ENCODE data around the gene SERPINF2.
"Not testable (repeated sequence)": the region's sequence is repeated elsewhere in the genome, so short reads cannot be mapped to it uniquely, and the experiment has no call there.

Gene SERPINF2

DNA sequence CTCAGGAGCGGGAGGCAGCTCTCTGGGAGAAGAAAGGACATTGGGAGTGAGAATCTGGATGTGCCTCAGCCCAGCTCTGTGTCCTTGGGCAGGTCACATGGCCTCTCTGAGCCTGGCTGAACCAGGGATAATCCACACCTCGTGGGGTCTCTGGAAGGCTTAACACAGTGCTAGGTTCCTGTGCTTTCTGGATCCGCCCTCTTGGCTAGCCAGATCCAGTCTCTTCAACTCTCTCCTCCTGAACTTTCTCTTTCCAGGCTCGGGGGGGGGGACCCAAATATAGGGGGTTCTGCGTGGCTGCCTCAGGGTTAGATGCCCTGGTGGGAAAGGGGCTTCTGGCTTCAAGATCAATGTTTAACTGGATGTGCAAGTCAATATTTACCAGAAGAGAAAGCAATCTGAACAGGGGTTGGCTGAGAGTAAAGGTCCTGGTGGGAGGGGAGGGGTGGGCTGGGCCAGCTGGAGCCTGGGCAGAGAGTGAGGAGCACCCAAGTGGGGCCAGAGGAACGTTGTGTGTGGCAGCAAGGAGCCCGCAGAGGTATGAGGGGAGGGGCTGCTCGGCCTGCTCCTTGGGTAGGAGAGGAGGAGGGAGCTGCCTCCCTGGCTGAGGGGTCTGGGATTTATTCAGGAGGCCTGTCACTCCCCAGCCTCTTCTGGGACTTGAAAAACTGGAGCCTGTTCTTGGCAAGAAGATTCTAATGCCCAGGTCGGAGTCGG is at the start of gene SERPINF2:
SERPINF2 (plus strand) TSS at position 501 of the 717 bp plus-strand sequence. CDS start 2,125 bp downstream, outside the sequence.
- DNase-seq (ENCODE audit: low read depth in 2 of 2, low spot score in 1 of 2) = no peak

DNA sequence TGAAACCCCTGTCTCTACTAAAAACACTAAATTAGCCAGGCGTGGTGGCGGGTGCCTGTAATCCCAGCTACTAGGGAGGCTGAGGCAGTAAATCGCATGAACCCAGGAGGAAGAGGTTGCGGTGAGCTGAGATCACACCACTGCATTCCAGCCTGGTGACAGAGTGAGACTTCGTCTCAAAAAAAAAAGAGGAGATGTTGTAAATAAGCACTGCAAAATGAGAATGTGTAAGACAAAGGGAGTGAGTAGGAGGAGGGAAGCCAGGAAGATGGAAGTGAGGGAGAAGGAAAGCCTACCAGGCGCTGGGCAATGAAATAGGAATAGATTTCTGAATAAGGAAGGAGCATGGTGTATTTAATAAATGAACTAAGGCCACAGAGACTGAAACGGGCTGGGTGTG is 49.3 kb upstream of the SERPINF2 start:
- DNase-seq (ENCODE audit: low read depth in 2 of 2, low spot score in 1 of 2) = no peak

DNA sequence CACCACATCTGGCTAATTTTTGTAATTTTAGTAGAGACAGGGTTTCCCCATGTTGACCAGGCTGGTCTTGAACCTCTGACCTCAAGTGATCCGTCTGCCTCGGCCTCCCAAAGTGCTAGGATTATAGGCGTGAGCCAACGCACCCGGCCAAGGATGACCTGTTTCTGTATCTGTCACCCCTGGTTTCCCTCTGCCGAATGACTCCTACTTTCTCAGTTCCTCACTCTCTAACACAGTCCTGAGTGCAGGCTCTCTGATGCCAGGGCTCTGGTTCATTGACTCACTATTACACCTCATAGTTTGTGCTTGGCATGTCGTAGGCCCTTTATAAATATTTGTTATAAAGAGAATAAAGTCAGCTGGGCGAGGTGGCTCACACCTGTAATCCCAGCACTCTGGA is 47.3 kb upstream of the SERPINF2 start:
- no peak for DNase-seq (ENCODE audit: low read depth in 2 of 2, low spot score in 1 of 2)

DNA sequence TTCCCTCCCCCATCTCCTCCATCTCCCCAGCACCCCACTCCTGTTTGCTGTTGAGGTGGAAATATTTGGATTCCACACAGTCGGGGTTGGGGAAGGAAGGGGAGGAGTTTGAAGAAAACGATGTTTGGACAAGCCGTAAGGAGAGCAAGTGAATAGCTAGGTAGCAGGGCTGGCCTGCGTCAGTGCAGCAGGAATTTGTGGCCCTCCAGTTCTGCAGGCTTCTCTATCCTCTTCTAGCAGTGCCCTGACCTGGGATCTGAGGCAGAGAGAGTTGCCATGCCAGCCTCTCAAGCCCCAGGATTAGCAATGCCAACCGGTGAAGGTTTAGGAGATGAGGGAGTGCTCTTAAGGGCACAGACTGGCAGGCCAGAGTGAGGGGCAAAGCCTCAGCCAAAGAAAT is 45.0 kb upstream of the SERPINF2 start:
- DNase-seq (ENCODE audit: low read depth in 2 of 2, low spot score in 1 of 2) = no peak

DNA sequence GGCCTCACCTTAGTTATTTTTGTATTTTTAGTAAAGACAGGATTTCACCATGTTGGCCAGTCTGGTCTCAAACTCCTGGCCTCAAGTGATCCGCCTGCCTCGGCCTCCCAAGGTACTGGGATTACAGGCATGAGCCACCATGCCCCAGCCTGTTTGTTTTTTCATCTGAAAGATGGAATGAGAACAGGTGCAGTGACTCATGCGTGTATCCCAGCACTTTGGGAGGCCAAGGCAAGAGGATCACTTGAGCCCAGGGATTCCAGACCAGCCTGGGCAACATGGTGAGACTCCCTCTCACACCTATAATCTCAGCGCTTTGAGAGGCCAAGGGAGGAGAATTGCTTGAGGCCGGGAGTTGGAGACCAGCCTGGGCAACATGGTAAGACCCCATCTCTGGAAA is 42.8 kb upstream of the SERPINF2 start:
- not testable (repeated sequence) for DNase-seq (ENCODE audit: low read depth in 2 of 2, low spot score in 1 of 2)

DNA sequence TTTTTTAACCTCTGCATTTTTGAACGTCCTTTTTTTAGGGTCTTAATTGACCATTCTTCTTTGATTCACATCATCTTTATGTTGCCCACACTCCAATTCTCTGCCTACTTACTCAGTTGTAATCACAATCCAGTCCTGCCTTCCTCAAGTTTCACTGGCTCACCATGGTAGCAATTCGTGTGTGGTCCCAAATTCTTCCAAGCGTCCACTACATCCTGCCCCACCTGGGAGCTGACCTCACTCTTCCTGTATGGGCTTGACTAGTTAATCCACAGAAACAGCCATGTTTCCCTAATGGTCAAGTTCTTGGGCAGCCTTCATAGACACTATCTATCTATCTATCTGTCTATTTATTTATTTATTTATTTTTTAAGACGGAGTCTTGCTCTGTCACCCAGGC is 39.6 kb upstream of the SERPINF2 start:
- no peak for DNase-seq (ENCODE audit: low read depth in 2 of 2, low spot score in 1 of 2)

DNA sequence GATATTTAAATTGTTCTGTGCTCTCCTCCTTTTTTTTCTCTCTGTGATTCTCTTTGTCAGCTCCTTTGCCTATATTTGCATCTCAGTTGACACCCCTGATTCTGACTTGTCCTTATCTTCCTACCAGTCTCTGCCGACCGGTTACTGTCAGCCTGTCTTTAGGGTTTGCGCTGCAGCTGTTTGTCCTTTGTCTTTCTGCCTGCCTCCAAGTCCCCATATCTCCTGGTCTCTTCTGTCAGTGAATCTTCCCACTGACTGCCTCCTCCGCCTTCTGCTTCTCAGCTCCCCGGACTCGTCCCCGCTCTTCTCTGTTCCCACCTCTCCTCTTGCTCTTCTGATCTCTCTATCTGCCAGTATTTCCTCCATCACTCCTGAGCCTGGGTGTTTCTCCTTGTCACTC is 37.7 kb upstream of the SERPINF2 start:
- DNase-seq (ENCODE audit: low read depth in 2 of 2, low spot score in 1 of 2) = no peak

DNA sequence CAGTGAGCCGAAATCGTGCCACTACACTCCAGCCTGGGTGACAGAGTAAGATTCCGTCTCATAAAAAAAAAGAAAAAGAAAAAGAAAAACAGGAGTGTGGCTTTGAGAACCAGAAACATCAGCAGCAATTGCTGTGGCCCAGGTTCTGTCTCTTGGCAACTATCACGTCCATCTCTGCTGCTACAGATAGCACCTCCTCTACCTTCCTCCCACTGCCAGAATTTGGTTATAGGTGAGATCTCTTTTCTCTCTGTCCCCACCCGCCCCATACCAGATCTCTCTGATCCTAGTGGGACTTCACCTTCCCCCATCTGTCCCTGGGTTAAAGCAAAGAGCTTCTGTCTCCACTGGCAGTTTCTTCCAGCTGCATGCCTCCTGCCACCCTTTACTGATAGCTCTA is 35.6 kb upstream of the SERPINF2 start:
- DNase-seq (ENCODE audit: low read depth in 2 of 2, low spot score in 1 of 2) = no peak

DNA sequence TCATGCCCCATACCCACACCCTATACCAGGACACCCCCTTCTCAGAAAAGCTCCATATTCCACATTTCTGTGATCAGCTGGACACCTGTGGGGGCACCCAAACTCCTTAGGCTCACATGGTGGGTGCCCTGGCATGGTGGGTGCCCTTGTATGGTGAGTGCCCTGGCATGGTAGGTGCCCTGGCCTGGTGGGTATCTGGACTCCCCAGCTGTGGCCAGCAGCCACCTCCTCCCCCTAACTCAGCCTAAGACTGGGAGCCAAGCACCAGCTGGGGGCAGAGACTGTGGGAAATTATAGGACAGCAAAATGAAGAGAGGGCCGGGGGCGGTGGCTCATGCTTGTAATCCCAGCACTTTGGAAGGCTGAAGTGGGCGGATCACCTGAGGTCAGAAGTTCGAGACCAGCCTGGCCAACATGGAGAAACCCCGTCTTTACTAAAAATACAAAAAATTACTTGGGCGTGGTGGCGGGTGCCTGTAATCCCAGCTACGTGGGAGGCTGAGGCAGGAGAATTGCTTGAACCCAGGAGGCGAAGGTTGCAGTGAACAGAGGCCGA is 33.8 kb upstream of the SERPINF2 start:
- not testable (repeated sequence) for DNase-seq (ENCODE audit: low read depth in 2 of 2, low spot score in 1 of 2)

DNA sequence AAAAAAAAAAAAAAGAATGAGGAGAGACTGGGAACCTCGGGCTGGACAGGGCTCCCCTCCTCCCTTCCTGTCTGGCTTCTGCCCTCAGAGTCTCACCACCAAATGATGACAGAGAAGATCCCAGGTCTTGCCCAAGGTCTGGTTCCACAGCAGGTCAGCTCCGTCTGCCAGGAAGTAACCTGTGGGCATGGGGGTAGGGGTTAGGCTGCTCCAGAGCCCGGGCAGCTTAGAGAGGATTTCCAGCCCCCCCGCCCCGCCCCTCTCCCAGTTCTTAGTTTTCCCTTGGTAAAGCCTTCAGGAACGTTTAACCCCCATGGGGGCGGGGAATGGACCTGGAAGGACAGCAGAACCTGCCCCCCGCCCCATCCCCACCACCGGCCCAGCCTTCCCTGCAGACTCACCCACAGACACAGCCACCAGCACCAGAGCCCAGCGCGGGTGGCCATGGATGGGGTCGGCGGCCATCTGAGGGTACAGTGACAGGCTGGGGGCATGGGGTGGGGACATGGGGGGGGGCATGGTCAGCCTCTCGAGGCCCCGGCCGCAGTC is 33.2 kb upstream of the SERPINF2 start:
- DNase-seq (ENCODE audit: low read depth in 2 of 2, low spot score in 1 of 2) = no peak

DNA sequence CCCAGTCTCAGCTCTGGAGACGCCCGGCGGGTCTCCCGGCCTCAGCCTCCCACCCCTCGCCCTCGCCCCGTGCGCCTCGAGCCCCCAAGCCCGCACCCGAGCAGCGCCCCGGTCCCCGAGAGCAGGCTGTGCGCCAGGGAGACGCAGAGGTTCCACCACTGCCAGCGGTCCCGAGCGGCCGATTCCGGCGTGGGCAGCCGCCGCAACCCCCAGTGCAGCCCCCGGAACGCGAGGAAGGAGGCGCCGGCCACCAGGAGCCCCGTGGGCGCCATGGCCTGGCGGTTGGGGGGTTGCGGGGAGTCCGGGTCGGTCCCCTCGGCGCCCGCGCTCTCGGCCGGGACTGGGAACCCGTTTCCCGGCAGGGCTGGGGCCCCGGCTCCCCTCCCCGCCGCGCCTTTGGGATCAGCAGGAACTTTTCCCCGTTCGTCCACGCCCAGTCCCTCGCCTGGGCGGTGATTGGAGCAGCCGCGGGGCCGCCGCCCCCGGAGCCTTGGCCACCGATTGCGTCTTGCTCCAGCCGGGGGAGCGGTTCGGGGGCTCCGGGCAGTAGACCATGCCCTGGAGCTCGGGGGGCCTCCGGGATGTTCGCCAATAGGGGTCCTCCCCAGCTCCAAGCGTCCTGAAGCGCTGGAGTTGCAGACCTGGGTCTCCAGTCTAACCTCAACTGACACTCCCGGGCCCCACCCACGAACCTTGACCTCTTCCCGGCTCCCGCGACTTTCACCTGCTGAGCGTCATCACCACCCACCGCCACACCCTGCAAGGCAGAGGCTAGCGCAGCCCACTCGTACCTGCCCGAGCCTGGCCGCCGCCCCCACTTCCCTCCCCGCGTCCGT is 32.5 kb upstream of the SERPINF2 start, which contains the start of gene TLCD2:
TLCD2 (minus strand) TSS at position 407 of the 836 bp plus-strand sequence; CDS start at position 272, 135 bp downstream.
- no peak for DNase-seq (ENCODE audit: low read depth in 2 of 2, low spot score in 1 of 2)

DNA sequence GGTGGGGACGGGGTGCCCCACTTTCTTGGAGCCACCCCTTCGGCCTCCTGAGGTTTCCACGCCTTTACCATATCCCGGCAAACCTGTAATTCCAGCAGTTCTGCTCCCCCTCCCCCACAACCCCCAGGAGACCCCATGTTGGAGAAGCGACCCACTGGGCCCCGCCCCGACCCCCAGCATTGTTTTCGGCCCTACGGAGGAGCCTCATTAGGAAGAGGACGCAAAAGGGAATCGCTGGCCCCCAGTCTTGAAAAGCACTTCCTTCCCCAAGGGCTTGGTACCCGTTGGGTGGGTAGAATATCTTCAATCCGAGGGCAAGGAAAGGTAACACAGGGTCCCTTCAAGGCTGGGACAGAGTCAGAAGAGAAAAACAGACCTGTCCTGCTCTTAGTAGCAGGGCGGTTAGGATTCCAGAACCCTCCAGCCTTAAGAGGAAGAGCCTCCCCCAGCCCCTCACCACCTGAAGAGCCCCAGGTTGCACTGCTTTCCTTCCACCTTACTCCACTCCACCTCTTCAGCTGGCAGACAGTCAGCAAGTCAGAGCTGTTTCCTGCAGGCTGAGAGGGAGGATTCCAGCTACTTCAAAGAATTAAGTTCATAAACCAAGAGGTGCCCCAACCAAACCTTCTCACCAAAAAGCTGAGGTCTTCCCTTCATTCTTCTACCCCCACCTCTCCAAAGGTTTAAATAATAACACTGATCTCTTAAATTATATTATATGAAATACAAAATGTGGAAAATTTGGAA is 31.7 kb upstream of the SERPINF2 start:
- no peak for DNase-seq (ENCODE audit: low read depth in 2 of 2, low spot score in 1 of 2)

DNA sequence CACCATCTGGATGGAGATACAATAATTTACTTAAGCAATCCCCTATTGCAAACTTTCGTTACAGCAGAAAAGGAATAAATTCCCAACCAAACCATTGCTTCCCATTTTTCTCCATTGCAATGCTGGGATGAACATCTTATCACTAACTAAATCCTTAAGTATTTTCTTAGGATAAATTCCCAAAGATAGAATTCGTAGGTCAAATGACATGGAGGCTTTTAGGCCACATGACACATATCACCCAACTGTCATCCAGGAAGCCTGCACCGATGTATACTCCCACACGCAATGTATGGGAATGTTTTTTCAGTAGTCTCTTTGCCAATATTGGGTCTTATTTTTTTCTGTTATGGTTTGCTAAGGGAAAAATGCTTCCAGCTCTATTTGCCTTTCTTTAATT is 30.9 kb upstream of the SERPINF2 start:
- no peak for DNase-seq (ENCODE audit: low read depth in 2 of 2, low spot score in 1 of 2)

DNA sequence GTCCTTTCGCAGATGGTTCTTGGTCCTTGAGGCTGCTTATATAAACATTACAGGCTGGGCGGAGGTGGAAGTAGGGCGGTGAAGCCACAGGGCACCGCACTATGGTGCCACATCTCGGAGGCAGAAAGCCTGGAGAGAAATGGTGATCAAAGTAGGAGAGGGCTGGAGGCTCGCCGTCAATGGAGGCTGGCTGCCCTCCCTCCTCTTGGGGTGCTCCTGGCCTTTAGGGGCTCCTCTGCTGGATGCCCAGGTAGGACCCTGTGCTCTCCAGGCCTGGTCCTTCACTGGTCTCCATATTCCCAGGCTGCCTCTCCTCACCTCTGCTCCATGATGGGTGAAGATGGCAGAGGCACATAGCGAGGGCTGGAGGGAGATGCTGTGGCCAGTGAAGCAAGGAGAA is 30.4 kb upstream of the SERPINF2 start:
- no peak for DNase-seq (ENCODE audit: low read depth in 2 of 2, low spot score in 1 of 2)

DNA sequence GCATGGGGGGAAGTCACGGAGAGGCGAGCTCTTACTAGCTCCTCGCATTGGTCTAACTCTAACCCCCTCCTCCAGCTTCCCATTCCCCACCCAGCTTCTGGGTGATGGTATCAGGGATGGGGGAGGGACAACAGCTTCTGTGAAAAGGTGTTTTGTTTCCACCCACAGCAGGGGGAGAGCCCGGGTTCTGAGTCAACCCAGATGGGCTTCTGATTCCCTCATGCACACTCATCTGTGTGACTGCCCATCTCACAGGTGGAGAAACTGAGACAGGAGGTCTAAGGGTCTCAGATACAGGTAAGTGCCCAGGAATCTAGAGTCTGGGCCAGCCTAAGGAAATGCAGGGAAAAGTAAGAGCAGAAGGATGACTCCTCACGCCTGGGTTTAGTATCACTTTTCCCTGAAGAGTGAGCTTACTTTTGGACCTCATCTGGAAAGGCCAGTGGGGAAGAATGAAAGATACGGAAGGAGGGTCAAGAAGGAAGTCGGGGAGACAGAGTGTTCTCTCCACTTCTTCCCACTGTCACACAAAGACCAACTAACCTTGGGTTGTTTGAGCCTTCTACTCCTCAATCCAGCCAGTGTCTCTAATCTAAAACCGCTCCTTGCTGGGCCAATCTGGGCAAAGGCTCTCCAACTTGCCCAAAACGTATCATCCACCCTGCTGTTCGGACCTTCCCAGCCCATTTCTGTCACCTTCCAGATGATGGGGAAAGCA is 29.4 kb upstream of the SERPINF2 start:
- no peak for DNase-seq (ENCODE audit: low read depth in 2 of 2, low spot score in 1 of 2)

DNA sequence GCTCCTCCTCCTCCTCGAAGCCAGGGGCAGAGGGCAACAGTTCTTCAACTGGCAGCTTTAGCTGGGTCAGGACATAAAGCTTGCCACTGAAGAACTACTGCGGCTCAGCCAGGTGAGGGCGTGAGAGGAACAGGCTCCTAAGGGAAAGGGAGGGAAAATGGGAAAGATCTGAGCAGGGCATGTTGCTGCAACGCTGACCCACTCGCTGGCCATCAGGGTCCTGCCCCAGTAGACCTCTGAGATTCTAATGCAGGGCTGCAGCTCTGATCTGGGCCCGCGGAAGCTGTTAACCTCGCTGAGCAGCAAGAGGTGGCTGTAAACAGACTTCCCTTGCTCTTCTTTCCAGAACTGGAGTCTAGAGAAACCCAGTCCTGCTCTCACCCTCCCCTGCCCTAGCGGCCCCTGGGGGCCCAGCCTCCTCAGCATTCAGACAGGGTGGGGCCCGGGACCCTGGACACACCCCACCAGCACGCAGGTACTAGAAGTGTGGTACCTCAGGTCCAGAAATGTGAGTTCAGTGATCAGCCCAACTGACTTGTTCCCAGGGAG is 28.7 kb upstream of the SERPINF2 start:
- DNase-seq (ENCODE audit: low read depth in 2 of 2, low spot score in 1 of 2) = no peak

DNA sequence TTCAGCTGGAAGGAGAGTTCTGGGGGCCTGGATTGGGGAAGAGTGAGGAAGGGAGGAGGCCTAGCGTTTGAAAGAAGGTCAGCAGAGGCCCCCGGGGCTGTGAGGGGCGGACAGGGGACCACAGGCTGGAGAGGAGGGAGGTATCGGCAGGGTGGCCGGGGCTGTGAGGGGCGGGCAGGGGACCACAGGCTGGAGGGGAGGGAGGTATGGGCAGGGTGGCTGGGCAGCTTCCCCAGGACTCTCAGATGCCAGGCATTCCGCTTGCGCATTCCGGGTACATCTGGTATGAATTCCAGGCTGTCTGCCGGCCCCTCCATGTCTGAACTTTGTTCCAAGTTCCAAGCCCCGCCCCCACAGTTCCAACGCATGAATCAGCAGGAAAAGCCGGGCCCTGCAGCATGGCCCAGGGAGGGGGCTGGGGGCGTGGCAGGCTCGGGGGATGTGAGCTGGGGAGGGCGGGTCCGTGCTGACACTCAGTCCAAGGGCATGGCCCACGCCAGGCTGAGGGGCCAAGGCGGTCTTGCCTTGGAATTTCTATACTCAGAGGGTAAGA is 28.2 kb upstream of the SERPINF2 start:
- no peak for DNase-seq (ENCODE audit: low read depth in 2 of 2, low spot score in 1 of 2)

DNA sequence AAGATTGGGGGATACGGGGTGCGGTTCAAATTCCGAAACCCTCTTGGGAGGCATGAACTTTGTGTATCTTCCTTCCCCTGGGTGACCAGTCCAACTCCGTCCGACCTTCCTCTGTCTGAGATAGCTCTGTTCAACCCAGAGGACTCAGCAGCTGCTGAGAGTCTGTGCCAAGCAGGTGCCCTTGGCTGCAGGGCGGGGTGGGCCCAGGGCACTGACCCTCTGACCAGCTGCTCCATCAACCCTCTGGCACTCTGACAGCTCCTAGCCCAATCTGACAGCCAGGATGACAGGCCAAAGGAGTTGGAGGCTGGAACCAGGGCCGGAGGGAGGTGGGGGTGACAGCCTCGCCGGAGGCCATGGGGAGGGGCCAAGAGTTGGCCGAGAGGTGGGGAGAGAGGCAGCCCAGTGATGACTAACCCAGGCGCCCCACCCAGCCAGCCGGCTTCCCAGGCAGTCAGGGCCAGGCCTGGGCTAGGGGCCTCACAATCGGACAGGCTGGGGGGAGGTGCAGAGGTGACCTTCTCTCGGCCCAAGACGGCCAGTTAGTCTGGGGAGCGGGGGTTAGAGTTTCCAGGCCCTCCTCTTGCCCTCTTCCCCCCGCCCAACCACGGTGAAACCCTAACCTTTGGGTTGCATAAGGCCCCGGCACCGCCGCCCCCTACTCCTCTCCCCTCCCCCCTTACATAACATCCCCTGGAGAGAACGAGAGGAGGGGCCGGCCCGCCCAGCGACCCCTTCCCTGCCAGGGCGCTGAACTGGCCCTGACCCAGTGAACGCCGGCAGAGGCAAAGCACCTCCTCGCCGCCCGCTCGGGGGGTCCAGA is 27.5 kb upstream of the SERPINF2 start:
- no peak for DNase-seq (ENCODE audit: low read depth in 2 of 2, low spot score in 1 of 2)

DNA sequence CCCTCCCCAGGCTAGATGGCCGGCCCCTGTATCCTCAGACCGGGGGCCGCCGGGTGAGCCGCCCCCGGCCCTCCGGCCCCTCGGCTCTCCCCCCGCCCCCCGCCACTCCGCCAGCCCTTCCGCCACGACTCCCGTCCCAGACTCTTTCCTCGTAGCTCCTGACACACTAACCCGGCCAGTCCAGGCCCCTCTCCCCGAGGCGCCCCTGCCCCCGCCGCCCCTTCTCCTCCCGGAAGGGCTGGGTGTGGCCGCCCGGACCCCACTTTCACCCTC is 26.9 kb upstream of the SERPINF2 start:
- DNase-seq (ENCODE audit: low read depth in 2 of 2, low spot score in 1 of 2) = no peak
